Erythroblast (primary cell): ENCODE results near the gene SLC17A2.

Experiments used
- GATA1 ChIP-seq: IDR thresholded peaks from 2 replicates; pipeline ENCODE4 v1.6.1; 2011; ENCODE audit warnings: low read depth, mild to moderate bottlenecking, control low read depth, low read length, moderate library complexity
- POLR2A ChIP-seq: IDR thresholded peaks from 2 replicates; pipeline ENCODE4 v1.6.1; 2011; ENCODE audit warnings: mild to moderate bottlenecking, low read length

- no peak for TF ChIP-seq POLR2A
- TF ChIP-seq GATA1: no peak
Measured at GRCh38 chr6:25888626-25889025, 41.9 kb downstream of the SLC17A2 start.
